H1 (cell line): ENCODE data around the gene FMN2.

Source experiments
- CTCF ChIP-seq, 3 experiments: IDR thresholded peaks; 1 replicate in 2 of 3; 2 replicates in 1 of 3; pipeline versions ENCODE4 v1.5.1 to v1.6.1; 2011; ENCODE audit warnings: low read length in 3 of 3, mild to moderate bottlenecking in 3 of 3, inconsistent platforms in 2 of 3, low read depth in 1 of 3, moderate library complexity in 1 of 3; ENCODE audit not compliant: insufficient read depth in 1 of 3; ENCODE audit errors: control extremely low read depth in 1 of 3
- EP300 ChIP-seq, 2 experiments: IDR thresholded peaks; 1 replicate in 1 of 2; 2 replicates in 1 of 2; pipeline ENCODE4 v1.6.1; 2011 to 2012; ENCODE audit warnings: low read depth in 2 of 2, low read length in 2 of 2, mild to moderate bottlenecking in 2 of 2, borderline replicate concordance in 1 of 2, inconsistent platforms in 1 of 2, moderate library complexity in 1 of 2
- GABPA ChIP-seq: IDR thresholded peaks from 2 replicates; pipeline ENCODE4 v1.6.1; 2011; ENCODE audit warnings: mild to moderate bottlenecking, low read length, moderate library complexity, borderline replicate concordance; ENCODE audit not compliant: insufficient read depth
- JUN ChIP-seq: IDR thresholded peaks from 2 replicates; pipeline ENCODE4 v1.6.1; 2011; ENCODE audit warnings: low read depth, mild to moderate bottlenecking, improper control_type of control experiment, low read length
- JUND ChIP-seq: IDR thresholded peaks from 2 replicates; pipeline ENCODE4 v1.6.1; 2011; ENCODE audit warnings: mild to moderate bottlenecking, improper control_type of control experiment, low read length
- NANOG ChIP-seq: IDR thresholded peaks from 2 replicates; pipeline ENCODE4 v1.6.1; 2011; ENCODE audit warnings: low read length, low read depth, mild to moderate bottlenecking, inconsistent platforms; ENCODE audit not compliant: insufficient read depth, poor library complexity, severe bottlenecking
- POLR2AphosphoS5 ChIP-seq: IDR thresholded peaks from 2 replicates; pipeline ENCODE4 v1.6.1; 2011; ENCODE audit warnings: low read depth, low read length
- SRF ChIP-seq: IDR thresholded peaks from 2 replicates; pipeline ENCODE4 v1.6.1; 2011; ENCODE audit warnings: mild to moderate bottlenecking, low read depth, low read length, moderate library complexity
- TAF7 ChIP-seq: optimal IDR thresholded peaks from 2 replicates; pipeline ENCODE3; 2011; ENCODE audit warnings: low read depth, mild to moderate bottlenecking, inconsistent platforms, low read length, moderate library complexity, borderline replicate concordance
- YY1 ChIP-seq: IDR thresholded peaks from 2 replicates; pipeline ENCODE4 v1.6.1; 2011; ENCODE audit warnings: low read depth, mild to moderate bottlenecking, low read length

GRCh38 chr1:240090957-240091600, 604 bp upstream of the FMN2 start:
- TF ChIP-seq POLR2AphosphoS5 (no peak), JUND (no peak), YY1 (no peak), EP300 (IDR thresholded peaks at IDR 0.05; ENCODE audit: borderline replicate concordance in 1 of 2, low read depth in 2 of 2, low read length in 2 of 2) (no peak), NANOG (no peak), CTCF (IDR thresholded peaks at IDR 0.05; ENCODE audit: control extremely low read depth in 1 of 3, insufficient read depth in 1 of 3, low read depth in 1 of 3, low read length in 3 of 3) (no peak), TAF7 (no peak), SRF (no peak), GABPA (no peak), JUN (no peak)
